ENCODE results near the gene ZBTB4. TPM values are rescaled to one million over a fixed set of nuclear protein-coding genes. Genes with fewer than 3 reads are reported as not detected.

Gene ZBTB4
- total and polyA plus RNA-seq, 2 donors, result 10.9 to 29.5 TPM

GRCh38 chr17:7468804-7469389 is 10.5 kb downstream of the ZBTB4 start:
- Histone ChIP-seq H3K4me3 (ENCODE audit: low read length in 2 of 2) (no peak overlapping the region), H3K9me3 (ENCODE audit: control insufficient read depth in 2 of 2, insufficient read depth in 1 of 2, low read length in 1 of 2) (no peaks in the 10 kb centered on the region), H3K27me3 (ENCODE audit: control insufficient read depth in 2 of 2, insufficient read depth in 1 of 2, low read length in 1 of 2) (no peaks in the 10 kb centered on the region), H3K27ac (ENCODE audit: low read depth in 1 of 2, low read length in 1 of 2) (no peak overlapping the region), H3K4me1 (ENCODE audit: control insufficient read depth in 2 of 2, insufficient read depth in 2 of 2, low read length in 2 of 2) (peaks cover 0 to 18% of the 10 kb centered on the region in 2 donors), H3K36me3 (ENCODE audit: control insufficient read depth in 2 of 2, insufficient read depth in 2 of 2, low read length in 1 of 2) (peaks cover 23 to 27% of the 10 kb centered on the region in 2 donors)
- no peak for DNase-seq (ENCODE audit: low read depth in 6 of 9, low spot score in 9 of 9)
- WGBS, result 93% methylated on average over 12 of the region's 12 CpGs

GRCh38 chr17:7468290-7468689 is 11.1 kb downstream of the ZBTB4 start:
- Histone ChIP-seq H3K36me3 (ENCODE audit: control insufficient read depth in 2 of 2, insufficient read depth in 2 of 2, low read length in 1 of 2) (peaks cover 29 to 33% of the 10 kb centered on the region in 2 donors), H3K4me1 (ENCODE audit: control insufficient read depth in 2 of 2, insufficient read depth in 2 of 2, low read length in 2 of 2) (peaks cover 0 to 18% of the 10 kb centered on the region in 2 donors), H3K27ac (ENCODE audit: low read depth in 1 of 2, low read length in 1 of 2) (no peak overlapping the region), H3K9me3 (ENCODE audit: control insufficient read depth in 2 of 2, insufficient read depth in 1 of 2, low read length in 1 of 2) (no peaks in the 10 kb centered on the region), H3K27me3 (ENCODE audit: control insufficient read depth in 2 of 2, insufficient read depth in 1 of 2, low read length in 1 of 2) (no peaks in the 10 kb centered on the region), H3K4me3 (ENCODE audit: low read length in 2 of 2) (no peak overlapping the region)
- 98% methylated on average over 11 of the region's 11 CpGs for WGBS
- no peak for DNase-seq (ENCODE audit: low read depth in 6 of 9, low spot score in 9 of 9)

GRCh38 chr17:7467498-7467897 is 11.9 kb downstream of the ZBTB4 start:
- Histone ChIP-seq H3K9me3 (ENCODE audit: control insufficient read depth in 2 of 2, insufficient read depth in 1 of 2, low read length in 1 of 2) (no peaks in the 10 kb centered on the region), H3K4me3 (ENCODE audit: low read length in 2 of 2) (no peak overlapping the region), H3K27me3 (ENCODE audit: control insufficient read depth in 2 of 2, insufficient read depth in 1 of 2, low read length in 1 of 2) (no peaks in the 10 kb centered on the region), H3K27ac (ENCODE audit: low read depth in 1 of 2, low read length in 1 of 2) (peak overlapping the region; percentile 48 to 64), H3K36me3 (ENCODE audit: control insufficient read depth in 2 of 2, insufficient read depth in 2 of 2, low read length in 1 of 2) (peaks cover 37 to 41% of the 10 kb centered on the region in 2 donors), H3K4me1 (ENCODE audit: control insufficient read depth in 2 of 2, insufficient read depth in 2 of 2, low read length in 2 of 2) (peaks cover 0 to 18% of the 10 kb centered on the region in 2 donors)
- 94% methylated on average over 3 of the region's 3 CpGs for WGBS
- DNase-seq (ENCODE audit: low read depth in 6 of 9, low spot score in 9 of 9), result no peak

GRCh38 chr17:7466639-7467341 is 12.6 kb downstream of the ZBTB4 start:
- WGBS, result 92% methylated on average over 16 of the region's 16 CpGs
- DNase-seq (ENCODE audit: low read depth in 6 of 9, low spot score in 9 of 9), result no peak
- no peaks in the 10 kb centered on the region for H3K27me3 ChIP-seq (ENCODE audit: control insufficient read depth in 2 of 2, insufficient read depth in 1 of 2, low read length in 1 of 2)
- peaks cover 44 to 48% of the 10 kb centered on the region in 2 donors for H3K36me3 ChIP-seq (ENCODE audit: control insufficient read depth in 2 of 2, insufficient read depth in 2 of 2, low read length in 1 of 2)
- H3K4me3 ChIP-seq (ENCODE audit: low read length in 2 of 2), result no peak overlapping the region
- no peaks in the 10 kb centered on the region for H3K9me3 ChIP-seq (ENCODE audit: control insufficient read depth in 2 of 2, insufficient read depth in 1 of 2, low read length in 1 of 2)
- peaks cover 0 to 16% of the 10 kb centered on the region in 2 donors for H3K4me1 ChIP-seq (ENCODE audit: control insufficient read depth in 2 of 2, insufficient read depth in 2 of 2, low read length in 2 of 2)
- peak overlapping the region; percentile 48 to 64 for H3K27ac ChIP-seq (ENCODE audit: low read depth in 1 of 2, low read length in 1 of 2)

- H3K4me1 ChIP-seq (ENCODE audit: control insufficient read depth in 2 of 2, insufficient read depth in 2 of 2, low read length in 2 of 2), result peaks cover 0 to 15% of the 10 kb centered on the region in 2 donors
- WGBS, result 97% methylated on average over 9 of the region's 9 CpGs
Measured at GRCh38 chr17:7466318-7466638, 13.2 kb downstream of the ZBTB4 start.

GRCh38 chr17:7465597-7466275 is 13.7 kb downstream of the ZBTB4 start:
- WGBS, result 97% methylated on average over 33 of the region's 33 CpGs
- H3K9me3 ChIP-seq (ENCODE audit: control insufficient read depth in 2 of 2, insufficient read depth in 1 of 2, low read length in 1 of 2), result no peaks in the 10 kb centered on the region
- no peak overlapping the region for H3K4me3 ChIP-seq (ENCODE audit: low read length in 2 of 2)
- H3K4me1 ChIP-seq (ENCODE audit: control insufficient read depth in 2 of 2, insufficient read depth in 2 of 2, low read length in 2 of 2), result peaks cover 0 to 15% of the 10 kb centered on the region in 2 donors
- H3K27ac ChIP-seq (ENCODE audit: low read depth in 1 of 2, low read length in 1 of 2), result no peak overlapping the region
- no peak for DNase-seq (ENCODE audit: low read depth in 6 of 9, low spot score in 9 of 9)
- H3K27me3 ChIP-seq (ENCODE audit: control insufficient read depth in 2 of 2, insufficient read depth in 1 of 2, low read length in 1 of 2), result no peaks in the 10 kb centered on the region
- peaks cover 44 to 53% of the 10 kb centered on the region in 2 donors for H3K36me3 ChIP-seq (ENCODE audit: control insufficient read depth in 2 of 2, insufficient read depth in 2 of 2, low read length in 1 of 2)

More at GRCh38 chr17:7466318-7466638, 13.2 kb downstream of the ZBTB4 start:
- H3K27me3 ChIP-seq (ENCODE audit: control insufficient read depth in 2 of 2, insufficient read depth in 1 of 2, low read length in 1 of 2), result no peaks in the 10 kb centered on the region
- peaks cover 44 to 49% of the 10 kb centered on the region in 2 donors for H3K36me3 ChIP-seq (ENCODE audit: control insufficient read depth in 2 of 2, insufficient read depth in 2 of 2, low read length in 1 of 2)
- H3K4me3 ChIP-seq (ENCODE audit: low read length in 2 of 2), result no peak overlapping the region
- H3K9me3 ChIP-seq (ENCODE audit: control insufficient read depth in 2 of 2, insufficient read depth in 1 of 2, low read length in 1 of 2), result no peaks in the 10 kb centered on the region
- H3K27ac ChIP-seq (ENCODE audit: low read depth in 1 of 2, low read length in 1 of 2), result peak overlapping the region in 1 of 2 donors; percentile 27
- DNase-seq (ENCODE audit: low read depth in 6 of 9, low spot score in 9 of 9), result no peak

GRCh38 chr17:7464081-7464480 is 15.3 kb downstream of the ZBTB4 start:
- Histone ChIP-seq H3K4me3 (ENCODE audit: low read length in 2 of 2) (no peak overlapping the region), H3K27me3 (ENCODE audit: control insufficient read depth in 2 of 2, insufficient read depth in 1 of 2, low read length in 1 of 2) (no peaks in the 10 kb centered on the region), H3K4me1 (ENCODE audit: control insufficient read depth in 2 of 2, insufficient read depth in 2 of 2, low read length in 2 of 2) (peaks cover 0 to 15% of the 10 kb centered on the region in 2 donors), H3K9me3 (ENCODE audit: control insufficient read depth in 2 of 2, insufficient read depth in 1 of 2, low read length in 1 of 2) (no peaks in the 10 kb centered on the region), H3K36me3 (ENCODE audit: control insufficient read depth in 2 of 2, insufficient read depth in 2 of 2, low read length in 1 of 2) (peaks cover 44 to 56% of the 10 kb centered on the region in 2 donors), H3K27ac (ENCODE audit: low read depth in 1 of 2, low read length in 1 of 2) (peak overlapping the region in 1 of 2 donors; percentile 62)
- 98% methylated on average over 9 of the region's 9 CpGs for WGBS
- no peak for DNase-seq (ENCODE audit: low read depth in 6 of 9, low spot score in 9 of 9)

- Histone ChIP-seq H3K4me3 (ENCODE audit: low read length in 2 of 2) (no peak overlapping the region), H3K9me3 (ENCODE audit: control insufficient read depth in 2 of 2, insufficient read depth in 1 of 2, low read length in 1 of 2) (no peaks in the 10 kb centered on the region), H3K4me1 (ENCODE audit: control insufficient read depth in 2 of 2, insufficient read depth in 2 of 2, low read length in 2 of 2) (peaks cover 0 to 15% of the 10 kb centered on the region in 2 donors), H3K27ac (ENCODE audit: low read depth in 1 of 2, low read length in 1 of 2) (peak overlapping the region in 1 of 2 donors; percentile 62), H3K36me3 (ENCODE audit: control insufficient read depth in 2 of 2, insufficient read depth in 2 of 2, low read length in 1 of 2) (peaks cover 44 to 56% of the 10 kb centered on the region in 2 donors), H3K27me3 (ENCODE audit: control insufficient read depth in 2 of 2, insufficient read depth in 1 of 2, low read length in 1 of 2) (no peaks in the 10 kb centered on the region)
- DNase-seq (ENCODE audit: low read depth in 6 of 9, low spot score in 9 of 9), result no peak
- 97% methylated on average over 14 of the region's 14 CpGs for WGBS
Measured at GRCh38 chr17:7463372-7463846, 16.0 kb downstream of the ZBTB4 start.
